ENCODE results near the gene SLC4A4. TPM values are rescaled to one million over a fixed set of nuclear protein-coding genes. Genes with fewer than 3 reads are reported as not detected.

The SLC4A4 gene
- total and polyA plus RNA-seq, 4 donors = 3.2 to 78.6 (median 18.6) TPM

DNA sequence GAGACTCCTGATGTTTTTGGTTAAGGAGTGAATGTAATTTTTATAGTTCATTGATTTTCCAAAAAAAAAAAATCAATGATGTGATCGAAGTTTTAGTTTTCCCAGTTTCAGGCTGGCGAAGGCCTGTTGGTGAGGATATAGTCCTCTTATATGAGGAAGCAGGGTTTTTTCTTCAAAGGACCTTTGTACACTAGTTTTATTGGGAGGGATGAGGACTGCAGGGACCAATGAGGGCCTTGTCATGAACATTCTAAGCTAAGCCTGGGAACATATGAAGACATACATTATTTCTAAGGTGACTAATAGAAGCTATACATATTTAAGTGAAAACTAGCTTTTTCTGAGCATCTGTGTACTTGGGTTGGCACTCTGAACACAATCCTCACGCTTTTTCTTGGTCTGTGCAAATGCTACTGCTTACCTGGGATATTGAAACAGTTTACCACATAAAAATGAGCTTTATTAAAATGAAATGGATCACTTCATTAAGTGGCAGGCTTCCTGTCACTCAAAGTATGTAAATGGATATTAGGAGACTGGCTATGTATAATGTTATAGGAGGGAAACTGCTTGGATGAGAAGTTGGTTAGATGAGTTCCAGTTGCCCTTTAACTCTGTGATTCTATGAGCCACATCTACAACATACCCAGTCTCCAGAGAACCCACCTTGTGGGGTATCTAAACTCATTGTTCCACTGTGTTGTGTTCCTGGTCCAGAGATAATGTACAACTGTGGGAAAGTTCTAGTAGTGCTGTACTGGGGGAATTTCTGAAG, 43.5 kb downstream of the SLC4A4 start:
- no peaks in the 10 kb centered on the region for H3K27me3 ChIP-seq (ENCODE audit: control insufficient read depth in 3 of 3, insufficient read depth in 3 of 3, low read length in 2 of 3)
- no peak overlapping the region for H3K4me3 ChIP-seq
- H3K36me3 ChIP-seq (ENCODE audit: control insufficient read depth in 4 of 4, insufficient read depth in 4 of 4, low read length in 4 of 4) = peaks cover 0 to 20% (median 4%) of the 10 kb centered on the region in 4 donors
- WGBS, 2 donors = 92 to 96% methylated on average over 3 of the region's 3 CpGs
- H3K4me1 ChIP-seq (ENCODE audit: control insufficient read depth in 5 of 5, insufficient read depth in 5 of 5, low read length in 5 of 5) = peaks cover 0 to 5% (median 0%) of the 10 kb centered on the region in 5 donors
- DNase-seq (no peak), ATAC-seq (ENCODE audit: insufficient read depth, low FRiP score) (no peak)
- H3K27ac ChIP-seq (ENCODE audit: low read depth in 1 of 2, low read length in 1 of 2) = no peak overlapping the region
- peaks cover 0 to 2% (median 0%) of the 10 kb centered on the region in 4 donors for H3K9me3 ChIP-seq (ENCODE audit: control insufficient read depth in 4 of 4, insufficient read depth in 3 of 4, low read length in 3 of 4)
- TF ChIP-seq, protein P1, sequence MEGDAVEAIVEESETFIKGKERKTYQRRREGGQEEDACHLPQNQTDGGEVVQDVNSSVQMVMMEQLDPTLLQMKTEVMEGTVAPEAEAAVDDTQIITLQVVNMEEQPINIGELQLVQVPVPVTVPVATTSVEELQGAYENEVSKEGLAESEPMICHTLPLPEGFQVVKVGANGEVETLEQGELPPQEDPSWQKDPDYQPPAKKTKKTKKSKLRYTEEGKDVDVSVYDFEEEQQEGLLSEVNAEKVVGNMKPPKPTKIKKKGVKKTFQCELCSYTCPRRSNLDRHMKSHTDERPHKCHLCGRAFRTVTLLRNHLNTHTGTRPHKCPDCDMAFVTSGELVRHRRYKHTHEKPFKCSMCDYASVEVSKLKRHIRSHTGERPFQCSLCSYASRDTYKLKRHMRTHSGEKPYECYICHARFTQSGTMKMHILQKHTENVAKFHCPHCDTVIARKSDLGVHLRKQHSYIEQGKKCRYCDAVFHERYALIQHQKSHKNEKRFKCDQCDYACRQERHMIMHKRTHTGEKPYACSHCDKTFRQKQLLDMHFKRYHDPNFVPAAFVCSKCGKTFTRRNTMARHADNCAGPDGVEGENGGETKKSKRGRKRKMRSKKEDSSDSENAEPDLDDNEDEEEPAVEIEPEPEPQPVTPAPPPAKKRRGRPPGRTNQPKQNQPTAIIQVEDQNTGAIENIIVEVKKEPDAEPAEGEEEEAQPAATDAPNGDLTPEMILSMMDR (IDR thresholded peaks at IDR 0.05; ENCODE audit: control extremely low read depth, extremely low read depth) = no peak
- no peak overlapping the region for H3K9ac ChIP-seq (ENCODE audit: insufficient read depth in 1 of 2, low read length in 2 of 2)

DNA sequence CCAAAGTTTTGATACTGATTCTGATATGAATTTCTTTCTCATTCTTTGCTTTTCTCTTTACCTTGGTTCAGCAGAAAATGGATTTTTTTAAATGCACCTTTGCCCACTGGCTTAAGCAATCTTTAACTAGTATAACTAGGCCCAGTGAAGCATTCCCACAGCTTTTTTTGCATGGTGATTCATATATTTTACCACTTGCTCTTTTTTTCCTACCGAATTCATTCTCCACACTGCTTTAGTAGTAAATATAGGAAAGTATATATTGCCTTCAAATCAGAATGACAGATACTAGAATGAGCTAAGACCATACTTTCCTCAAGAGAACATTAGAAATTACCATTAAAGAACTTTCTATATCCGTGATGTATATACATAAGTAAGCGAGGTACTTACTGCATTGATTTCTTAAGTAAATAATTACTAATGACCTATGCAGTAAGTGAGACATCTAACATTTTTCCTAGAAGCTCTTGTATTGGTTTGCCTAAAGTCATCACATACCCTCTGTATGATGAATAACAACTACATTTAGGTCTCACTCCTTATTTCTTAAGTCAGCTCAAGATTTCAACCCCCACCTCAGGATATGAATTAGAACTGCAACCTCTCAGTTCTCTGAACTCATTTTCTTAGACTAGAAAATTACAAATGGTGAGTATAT, 44.2 kb downstream of the SLC4A4 start:
- no peak overlapping the region for H3K9ac ChIP-seq (ENCODE audit: insufficient read depth in 1 of 2, low read length in 2 of 2)

DNA sequence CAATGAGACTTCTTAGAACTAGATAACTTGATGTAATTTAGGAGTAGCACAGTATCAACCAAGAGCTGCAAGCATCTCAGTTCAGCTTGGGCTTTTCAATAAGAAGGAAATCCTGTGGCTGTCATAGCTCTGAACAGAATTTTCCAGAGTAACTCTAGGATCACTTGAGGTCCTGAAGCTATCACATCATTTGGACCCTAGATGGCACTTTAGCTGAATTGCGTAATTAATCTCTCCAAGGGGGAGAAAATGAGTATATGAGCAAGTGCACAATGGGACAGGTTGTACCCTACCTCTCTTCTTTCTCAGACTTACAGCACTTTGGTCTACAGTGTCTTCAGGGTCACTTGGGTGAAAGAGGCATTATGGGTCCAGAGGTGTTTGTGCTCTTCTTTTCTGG, 45.2 kb downstream of the SLC4A4 start:
- ATAC-seq (ENCODE audit: insufficient read depth, low FRiP score) (no peak), DNase-seq (no peak)
- H3K27me3 ChIP-seq (ENCODE audit: control insufficient read depth in 3 of 3, insufficient read depth in 3 of 3, low read length in 2 of 3) = no peaks in the 10 kb centered on the region
- H3K4me1 ChIP-seq (ENCODE audit: control insufficient read depth in 5 of 5, insufficient read depth in 5 of 5, low read length in 5 of 5) = peaks cover 0 to 6% (median 0%) of the 10 kb centered on the region in 5 donors
- WGBS, 2 donors = 93 to 94% methylated on average over 1 of the region's 1 CpG
- peaks cover 0 to 16% (median 2%) of the 10 kb centered on the region in 4 donors for H3K36me3 ChIP-seq (ENCODE audit: control insufficient read depth in 4 of 4, insufficient read depth in 4 of 4, low read length in 4 of 4)
- no peak overlapping the region for H3K4me3 ChIP-seq
- peaks cover 0 to 2% (median 0%) of the 10 kb centered on the region in 4 donors for H3K9me3 ChIP-seq (ENCODE audit: control insufficient read depth in 4 of 4, insufficient read depth in 3 of 4, low read length in 3 of 4)
- H3K27ac ChIP-seq (ENCODE audit: low read depth in 1 of 2, low read length in 1 of 2) = no peak overlapping the region
- TF ChIP-seq, protein P1 (IDR thresholded peaks at IDR 0.05; ENCODE audit: control extremely low read depth, extremely low read depth) = no peak
- H3K9ac ChIP-seq (ENCODE audit: insufficient read depth in 1 of 2, low read length in 2 of 2) = no peak overlapping the region

More for the DNA sequence above, 44.2 kb downstream of the SLC4A4 start:
- Histone ChIP-seq H3K27me3 (ENCODE audit: control insufficient read depth in 3 of 3, insufficient read depth in 3 of 3, low read length in 2 of 3) (no peaks in the 10 kb centered on the region), H3K27ac (ENCODE audit: low read depth in 1 of 2, low read length in 1 of 2) (no peak overlapping the region), H3K4me1 (ENCODE audit: control insufficient read depth in 5 of 5, insufficient read depth in 5 of 5, low read length in 5 of 5) (peaks cover 0 to 5% (median 0%) of the 10 kb centered on the region in 5 donors), H3K4me3 (no peak overlapping the region), H3K36me3 (ENCODE audit: control insufficient read depth in 4 of 4, insufficient read depth in 4 of 4, low read length in 4 of 4) (peaks cover 0 to 19% (median 2%) of the 10 kb centered on the region in 4 donors), H3K9me3 (ENCODE audit: control insufficient read depth in 4 of 4, insufficient read depth in 3 of 4, low read length in 3 of 4) (peaks cover 0 to 2% (median 0%) of the 10 kb centered on the region in 4 donors)
- ATAC-seq (ENCODE audit: insufficient read depth, low FRiP score) = no peak
- 92 to 93% methylated on average over 3 of the region's 3 CpGs for WGBS, 2 donors
- no peak for DNase-seq
- TF ChIP-seq, protein P1 (IDR thresholded peaks at IDR 0.05; ENCODE audit: control extremely low read depth, extremely low read depth) = no peak

Data from lung (tissue), 12 donors.